SK-N-SH (cell line): ENCODE measurements around the gene PARK7. TPM values are rescaled to one million over a fixed set of nuclear protein-coding genes. Genes with fewer than 3 reads are reported as not detected.
A peak's percentile ranks its signal among the peaks of the same experiment; 100 is the strongest.

Experiments used
- CTCF ChIA-PET: fragments of 300-600, 350-600 bp; formaldehyde crosslinking; extraction: SDS; loops from one replicate; lab custom pipeline; 2021; lab: Yijun Ruan, JAX
- POLR2A ChIA-PET: fragments of 350-600 bp; sonication (Branson Sonifier 250); formaldehyde crosslinking; extraction: SDS; loops from one replicate; lab custom pipeline; 2020; ENCODE audit warnings: antibody characterized with exemption, inconsistent platforms; lab: Yijun Ruan, JAX
- DNase-seq: peaks from one replicate; pipeline ENCODE4 v3.0.0; 2012
- H2AFZ ChIP-seq: fragments of 200-600 bp; sonication (generic); 2 replicates; pipeline ENCODE4 v1.8.1; 2016; ENCODE audit warnings: antibody characterized with exemption, mild to moderate bottlenecking, low read depth
- H3F3A ChIP-seq: fragments of 200-600 bp; sonication (generic); replicated peaks from 2 replicates; pipeline ENCODE3; 2016; ENCODE audit warnings: antibody characterized with exemption, mild to moderate bottlenecking; ENCODE audit not compliant: insufficient read depth
- H3K27ac ChIP-seq, 2 experiments: fragments of 200-500 bp in 1 of 2; fragments of 200-600 bp in 1 of 2; sonication (Bioruptor generic) in 1 of 2; sonication (generic), shearing (Covaris generic) in 1 of 2; 2 replicates each; pipeline versions ENCODE4 v1.5.1 to v1.6.1; 2014 to 2016; ENCODE audit warnings: low read depth in 2 of 2, inconsistent platforms in 1 of 2, low read length in 1 of 2, mild to moderate bottlenecking in 1 of 2, mixed read lengths in 1 of 2
- H3K27me3 ChIP-seq: fragments of 200-600 bp; sonication (generic), shearing (Covaris generic); 2 replicates; pipeline ENCODE4 v1.6.1; 2016; ENCODE audit warnings: mixed run types; ENCODE audit not compliant: insufficient read depth
- H3K36me3 ChIP-seq, 2 experiments: fragments of 200-500 bp in 1 of 2; fragments of 200-600 bp in 1 of 2; sonication (Bioruptor generic) in 1 of 2; sonication (generic) in 1 of 2; replicated peaks in 1 of 2; 2 replicates each; pipeline versions ENCODE3 to v1.5.1; 2014 to 2016; ENCODE audit warnings: low read length in 1 of 2, mild to moderate bottlenecking in 1 of 2; ENCODE audit not compliant: insufficient read depth in 2 of 2, control insufficient read depth in 1 of 2
- H3K4me1 ChIP-seq, 2 experiments: fragments of 200-500 bp in 1 of 2; fragments of 200-600 bp in 1 of 2; sonication (Bioruptor generic) in 1 of 2; sonication (generic), shearing (Covaris generic) in 1 of 2; 2 replicates each; pipeline versions ENCODE4 v1.5.1 to v1.6.1; 2014 to 2016; ENCODE audit warnings: low read depth in 1 of 2, low read length in 1 of 2, mixed run types in 1 of 2; ENCODE audit not compliant: insufficient read depth in 2 of 2, control insufficient read depth in 1 of 2
- H3K4me2 ChIP-seq: fragments of 200-600 bp; sonication (generic), shearing (Covaris generic); 2 replicates; pipeline ENCODE4 v1.6.1; 2017; ENCODE audit warnings: mixed run types
- H3K4me3 ChIP-seq, 2 experiments: fragments of 200-500 bp in 1 of 2; fragments of 200-600 bp in 1 of 2; sonication (Bioruptor generic) in 1 of 2; sonication (generic), shearing (Covaris generic) in 1 of 2; 2 replicates each; pipeline versions ENCODE4 v1.5.1 to v1.8.1; 2014 to 2016; ENCODE audit warnings: low read depth in 2 of 2, inconsistent platforms in 1 of 2, low read length in 1 of 2, mild to moderate bottlenecking in 1 of 2, mixed read lengths in 1 of 2, moderate library complexity in 1 of 2
- H3K79me2 ChIP-seq: fragments of 200-600 bp; sonication (generic); 2 replicates; pipeline ENCODE4 v1.8.1; 2017; ENCODE audit warnings: mild to moderate bottlenecking; ENCODE audit not compliant: insufficient read depth
- H3K9ac ChIP-seq: fragments of 200-600 bp; sonication (generic); 2 replicates; pipeline ENCODE4 v1.6.1; 2017; ENCODE audit warnings: mixed run types
- H3K9me2 ChIP-seq: fragments of 200-600 bp; sonication (generic); 2 replicates; pipeline ENCODE4 v1.6.1; 2017; ENCODE audit warnings: mixed run types
- H3K9me3 ChIP-seq: fragments of 200-600 bp; sonication (generic); 2 replicates; pipeline ENCODE4 v1.6.1; 2017; ENCODE audit warnings: mixed run types, mild to moderate bottlenecking, moderate library complexity
- H4K20me1 ChIP-seq: fragments of 200-600 bp; sonication (generic); 2 replicates; pipeline ENCODE4 v1.6.1; 2017; ENCODE audit warnings: mild to moderate bottlenecking, mixed run types; ENCODE audit not compliant: insufficient read depth
- CHD2 ChIP-seq: fragments of 150-350 bp; IDR thresholded peaks from 2 replicates; pipeline ENCODE4 v1.6.1; 2018; ENCODE audit warnings: low read length; ENCODE audit not compliant: partially characterized antibody
- CTCF ChIP-seq: fragments of 200-600 bp; sonication (generic); IDR thresholded peaks from 2 replicates; pipeline ENCODE4 v1.6.1; 2017; ENCODE audit warnings: antibody characterized with exemption, mild to moderate bottlenecking, moderate library complexity
- ELF1 ChIP-seq: IDR thresholded peaks from 2 replicates; pipeline ENCODE4 v1.4.0; 2012
- EP300 ChIP-seq, 2 experiments: IDR thresholded peaks; 2 replicates each; pipeline versions ENCODE4 v1.4.0 to v1.6.1; 2012; ENCODE audit warnings: borderline replicate concordance in 1 of 2, low read depth in 1 of 2, low read length in 1 of 2
- FOSL2 ChIP-seq: IDR thresholded peaks from 2 replicates; pipeline ENCODE4 v1.4.0; 2012; ENCODE audit warnings: low read depth, mild to moderate bottlenecking, moderate library complexity, borderline replicate concordance
- FOXM1 ChIP-seq: IDR thresholded peaks from 2 replicates; pipeline ENCODE4 v1.4.0; 2012; ENCODE audit warnings: low read depth, mild to moderate bottlenecking
- GABPA ChIP-seq: IDR thresholded peaks from 2 replicates; pipeline ENCODE4 v1.4.0; 2012; ENCODE audit warnings: low read depth, mild to moderate bottlenecking
- GATA2 ChIP-seq: sonication (generic); formaldehyde crosslinking; IDR thresholded peaks from 2 replicates; pipeline ENCODE4 v1.5.0; 2020; ENCODE audit warnings: mild to moderate bottlenecking, missing genetic modification reagents
- JUND ChIP-seq: IDR thresholded peaks from 2 replicates; pipeline ENCODE4 v1.4.0; 2012
- MEF2A ChIP-seq: IDR thresholded peaks from 2 replicates; pipeline ENCODE4 v1.4.0; 2012; ENCODE audit warnings: low read depth, borderline replicate concordance
- NFIC ChIP-seq: IDR thresholded peaks from 2 replicates; pipeline ENCODE4 v1.4.0; 2012; ENCODE audit warnings: borderline replicate concordance
- NRF1 ChIP-seq: IDR thresholded peaks from 2 replicates; pipeline ENCODE4 v1.6.1; 2012; ENCODE audit warnings: low read depth, mild to moderate bottlenecking, low read length
- PBX3 ChIP-seq: IDR thresholded peaks from 2 replicates; pipeline ENCODE4; 2012
- RCOR1 ChIP-seq: fragments of 150-350 bp; IDR thresholded peaks from 2 replicates; pipeline ENCODE4 v1.6.1; 2017; ENCODE audit warnings: antibody characterized with exemption, low read length
- RXRA ChIP-seq: IDR thresholded peaks from 2 replicates; pipeline ENCODE4 v1.4.0; 2012; ENCODE audit warnings: low read depth, mild to moderate bottlenecking, borderline replicate concordance
- SIN3A ChIP-seq: IDR thresholded peaks from 2 replicates; pipeline ENCODE4 v1.6.1; 2012; ENCODE audit warnings: low read depth, mild to moderate bottlenecking, low read length, moderate library complexity, borderline replicate concordance
- SMC3 ChIP-seq: IDR thresholded peaks from 2 replicates; pipeline ENCODE4 v1.6.1; 2012; ENCODE audit warnings: low read depth, low read length, improper control_type of control experiment
- TCF12 ChIP-seq: IDR thresholded peaks from 2 replicates; pipeline ENCODE4 v1.4.0; 2012
- YY1 ChIP-seq: IDR thresholded peaks from 2 replicates; pipeline ENCODE4 v1.4.0; 2012; ENCODE audit warnings: low read depth, mild to moderate bottlenecking
- WGBS: methylation state at CpG from one replicate; pipeline ENCODE4 v1.1.6; 2017; ENCODE audit warnings: low lambda C conversion rate; 5-methylcytosine and 5-hydroxymethylcytosine counted together
- polyA plus RNA-seq, 3 experiments: library from polyadenylated mRNA; depleted of rRNA; stranded (reverse); fragments of >200 nt; gene quantifications; 2 replicates each; pipeline ENCODE4 v1.2.3, GENCODE V29; 2012
- TF ChIP-seq, protein P1 (sequence below): IDR thresholded peaks from 2 replicates; pipeline ENCODE4 v1.6.1; 2012; ENCODE audit warnings: mild to moderate bottlenecking, low read depth, low read length, moderate library complexity
- TF ChIP-seq, protein P2 (sequence below): fragments of 150-350 bp; IDR thresholded peaks from 2 replicates; pipeline ENCODE4 v1.6.1; 2016; ENCODE audit warnings: mild to moderate bottlenecking, low read depth, low read length

PARK7 gene
- polyA plus RNA-seq, 1 of the 3 experiments (the other 2 are of a cell fraction) = 415 TPM

GRCh38 chr1:7941437-7941793 is 20.1 kb upstream of the PARK7 start:
- Histone ChIP-seq H3K4me2 (peak overlapping the region; percentile 63), H3K9me2 (no peaks in the 10 kb centered on the region), H3K36me3 (no peaks in the 10 kb centered on the region), H3K4me1 (peaks cover 0 to 6% of the 10 kb centered on the region in 2 experiments; a peak in 3 of 4 replicates), H4K20me1 (no peaks in the 10 kb centered on the region), H3F3A (no peaks in the 10 kb centered on the region), H3K9me3 (no peaks in the 10 kb centered on the region), H3K4me3 (no peak overlapping the region), H2AFZ (0 out of 2 replicates have a peak overlapping the region, but pooled peaks have one; percentile 35), H3K27me3 (no peaks in the 10 kb centered on the region), H3K79me2 (no peaks in the 10 kb centered on the region), H3K27ac (peak overlapping the region in 1 of 2 experiments; percentile 69; a peak in 2 of 4 replicates), H3K9ac (no peak overlapping the region)
- WGBS = 60% methylated on average over 9 of the region's 9 CpGs
- ChIA-PET POLR2A (no interaction called here), CTCF (no interaction called here)
- DNase-seq = no peak
- TF ChIP-seq NFIC = no peak
- TF ChIP-seq CHD2 = no peak
- no peak for TF ChIP-seq MEF2A
- peak; percentile 45 for TF ChIP-seq TCF12
- TF ChIP-seq RCOR1 = no peak
- TF ChIP-seq GABPA = no peak
- no peak for TF ChIP-seq ELF1
- TF ChIP-seq EP300 (IDR thresholded peaks at IDR 0.05; ENCODE audit: borderline replicate concordance in 1 of 2, low read depth in 1 of 2, low read length in 1 of 2) = no peak
- peak; percentile 50; the same call in 1 of the 2 replicates for TF ChIP-seq FOSL2
- no peak for TF ChIP-seq YY1
- no peak for TF ChIP-seq GATA2
- TF ChIP-seq, protein P1, sequence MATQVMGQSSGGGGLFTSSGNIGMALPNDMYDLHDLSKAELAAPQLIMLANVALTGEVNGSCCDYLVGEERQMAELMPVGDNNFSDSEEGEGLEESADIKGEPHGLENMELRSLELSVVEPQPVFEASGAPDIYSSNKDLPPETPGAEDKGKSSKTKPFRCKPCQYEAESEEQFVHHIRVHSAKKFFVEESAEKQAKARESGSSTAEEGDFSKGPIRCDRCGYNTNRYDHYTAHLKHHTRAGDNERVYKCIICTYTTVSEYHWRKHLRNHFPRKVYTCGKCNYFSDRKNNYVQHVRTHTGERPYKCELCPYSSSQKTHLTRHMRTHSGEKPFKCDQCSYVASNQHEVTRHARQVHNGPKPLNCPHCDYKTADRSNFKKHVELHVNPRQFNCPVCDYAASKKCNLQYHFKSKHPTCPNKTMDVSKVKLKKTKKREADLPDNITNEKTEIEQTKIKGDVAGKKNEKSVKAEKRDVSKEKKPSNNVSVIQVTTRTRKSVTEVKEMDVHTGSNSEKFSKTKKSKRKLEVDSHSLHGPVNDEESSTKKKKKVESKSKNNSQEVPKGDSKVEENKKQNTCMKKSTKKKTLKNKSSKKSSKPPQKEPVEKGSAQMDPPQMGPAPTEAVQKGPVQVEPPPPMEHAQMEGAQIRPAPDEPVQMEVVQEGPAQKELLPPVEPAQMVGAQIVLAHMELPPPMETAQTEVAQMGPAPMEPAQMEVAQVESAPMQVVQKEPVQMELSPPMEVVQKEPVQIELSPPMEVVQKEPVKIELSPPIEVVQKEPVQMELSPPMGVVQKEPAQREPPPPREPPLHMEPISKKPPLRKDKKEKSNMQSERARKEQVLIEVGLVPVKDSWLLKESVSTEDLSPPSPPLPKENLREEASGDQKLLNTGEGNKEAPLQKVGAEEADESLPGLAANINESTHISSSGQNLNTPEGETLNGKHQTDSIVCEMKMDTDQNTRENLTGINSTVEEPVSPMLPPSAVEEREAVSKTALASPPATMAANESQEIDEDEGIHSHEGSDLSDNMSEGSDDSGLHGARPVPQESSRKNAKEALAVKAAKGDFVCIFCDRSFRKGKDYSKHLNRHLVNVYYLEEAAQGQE = no peak
- no peak for TF ChIP-seq SMC3
- peak; percentile 61 for TF ChIP-seq PBX3
- TF ChIP-seq RXRA = peak; percentile 16; the same call in 1 of the 2 replicates
- TF ChIP-seq CTCF = no peak
- TF ChIP-seq, protein P2, sequence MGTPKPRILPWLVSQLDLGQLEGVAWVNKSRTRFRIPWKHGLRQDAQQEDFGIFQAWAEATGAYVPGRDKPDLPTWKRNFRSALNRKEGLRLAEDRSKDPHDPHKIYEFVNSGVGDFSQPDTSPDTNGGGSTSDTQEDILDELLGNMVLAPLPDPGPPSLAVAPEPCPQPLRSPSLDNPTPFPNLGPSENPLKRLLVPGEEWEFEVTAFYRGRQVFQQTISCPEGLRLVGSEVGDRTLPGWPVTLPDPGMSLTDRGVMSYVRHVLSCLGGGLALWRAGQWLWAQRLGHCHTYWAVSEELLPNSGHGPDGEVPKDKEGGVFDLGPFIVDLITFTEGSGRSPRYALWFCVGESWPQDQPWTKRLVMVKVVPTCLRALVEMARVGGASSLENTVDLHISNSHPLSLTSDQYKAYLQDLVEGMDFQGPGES = no peak
- TF ChIP-seq NRF1 = no peak
- TF ChIP-seq FOXM1 = no peak
- peak; percentile 28; the same call in 1 of the 2 replicates for TF ChIP-seq JUND
- no peak for TF ChIP-seq SIN3A
